ENCODE measurements around the gene CADM1.

GRCh38 chr11:115313224-115313838 is 190.9 kb downstream of the CADM1 start:
- TF ChIP-seq POLR2A (IDR thresholded peaks at IDR 0.05), result no peak
- TF ChIP-seq CTCF (IDR thresholded peaks at IDR 0.05), result no peak
- no peak for TF ChIP-seq POLR2AphosphoS5 (IDR thresholded peaks at IDR 0.05)

Data from prostate gland (tissue), 2 donors.